GM15510 (cell line): ENCODE results near the gene CLCN7.

Experiments
- POLR2A ChIP-seq: IDR thresholded peaks from 3 replicates; pipeline ENCODE4 v1.6.1; 2011; ENCODE audit warnings: borderline replicate concordance; ENCODE audit not compliant: insufficient read length; ENCODE audit errors: extremely low read depth

CLCN7 gene

GRCh38 chr16:1437606-1438005 lies 37.2 kb downstream of the CLCN7 start:
- no peak for TF ChIP-seq POLR2A

- TF ChIP-seq POLR2A, result no peak
These were observed 38.0 kb downstream of the CLCN7 start for GRCh38 chr16:1436731-1437355.

DNA sequence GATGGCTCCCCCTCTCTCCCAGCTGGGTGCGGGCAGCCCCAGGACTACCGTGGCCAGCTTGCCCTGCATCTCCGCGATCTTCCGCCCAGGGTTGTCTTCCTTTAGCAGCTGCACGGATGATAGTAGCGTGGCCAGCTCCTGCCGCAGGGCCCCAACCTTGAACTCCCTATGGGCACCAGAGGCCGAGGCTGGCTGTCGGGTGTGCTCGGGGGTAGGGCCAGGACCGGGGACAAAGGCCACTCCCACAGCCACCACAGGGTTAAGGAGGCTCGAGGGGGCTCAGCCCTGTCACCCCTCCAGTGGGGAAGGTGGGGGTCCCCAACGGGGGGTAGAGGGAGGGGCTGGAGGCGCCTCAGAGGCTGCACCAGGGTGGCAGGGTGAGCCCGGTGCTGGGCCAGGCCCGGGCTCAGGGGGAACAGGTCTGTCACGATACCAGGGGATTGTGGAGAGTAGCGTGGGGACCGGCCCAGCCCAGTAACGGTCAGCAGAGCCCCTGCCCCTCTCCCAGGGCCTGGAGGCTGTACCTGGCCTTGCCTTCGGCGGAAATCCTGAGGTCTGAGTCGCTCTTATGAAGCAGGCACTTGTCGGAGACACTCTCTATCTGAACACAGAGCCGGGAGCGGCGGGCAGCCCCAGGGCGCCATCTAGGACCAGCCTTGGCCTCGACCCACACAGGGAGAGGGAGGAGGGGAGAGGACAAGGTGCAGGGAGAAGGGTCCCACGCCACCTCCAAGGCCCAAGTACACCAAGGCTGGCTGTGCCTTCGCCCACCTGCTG lies 38.7 kb downstream of the CLCN7 start:
- TF ChIP-seq POLR2A, result no peak

DNA sequence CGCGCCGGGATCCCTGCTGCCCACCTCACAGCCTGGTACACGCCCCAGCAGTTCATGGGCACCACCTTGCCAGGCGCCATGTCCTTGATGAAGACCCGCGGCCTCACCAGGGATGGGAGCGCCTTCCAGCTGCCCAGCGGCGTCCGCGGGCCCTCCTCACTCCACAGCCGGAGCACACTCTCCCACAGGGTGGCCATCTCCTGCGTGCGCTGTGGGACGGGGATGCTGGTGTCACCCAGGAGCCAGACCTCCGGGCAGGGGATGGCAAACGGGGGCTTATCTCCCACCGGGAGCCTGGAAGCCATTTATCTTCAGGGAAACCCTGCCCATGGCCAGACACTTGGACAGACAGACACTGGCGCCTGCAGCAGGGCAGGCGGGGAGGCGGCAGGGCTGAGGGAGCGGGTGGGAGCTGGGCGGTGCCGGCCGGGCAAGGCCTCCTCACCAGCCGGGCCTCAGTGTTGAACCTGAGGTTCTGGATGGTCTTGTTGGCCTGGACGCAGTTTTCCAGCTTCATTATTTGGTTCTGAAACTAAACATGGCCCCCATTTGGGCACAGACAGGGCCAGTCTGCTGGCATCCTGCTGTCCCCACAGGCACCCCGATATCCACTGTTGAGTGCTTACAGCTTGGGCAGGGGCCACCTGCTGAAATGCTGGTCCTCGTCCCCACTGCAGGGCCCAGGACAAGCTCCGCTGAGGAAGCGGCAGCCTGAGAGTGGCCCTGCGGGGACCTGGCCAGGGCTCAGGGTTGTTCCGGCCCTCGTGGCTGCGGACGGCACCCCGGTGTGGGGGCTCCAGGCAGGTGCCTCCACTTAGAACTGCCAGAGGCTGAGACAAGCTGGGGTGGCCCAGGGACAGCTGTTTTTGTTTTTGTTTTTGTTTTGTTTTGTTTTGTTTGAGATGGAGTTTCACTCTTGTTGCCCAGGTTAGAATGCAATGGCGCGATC lies 39.9 kb downstream of the CLCN7 start:
- no peak for TF ChIP-seq POLR2A

DNA sequence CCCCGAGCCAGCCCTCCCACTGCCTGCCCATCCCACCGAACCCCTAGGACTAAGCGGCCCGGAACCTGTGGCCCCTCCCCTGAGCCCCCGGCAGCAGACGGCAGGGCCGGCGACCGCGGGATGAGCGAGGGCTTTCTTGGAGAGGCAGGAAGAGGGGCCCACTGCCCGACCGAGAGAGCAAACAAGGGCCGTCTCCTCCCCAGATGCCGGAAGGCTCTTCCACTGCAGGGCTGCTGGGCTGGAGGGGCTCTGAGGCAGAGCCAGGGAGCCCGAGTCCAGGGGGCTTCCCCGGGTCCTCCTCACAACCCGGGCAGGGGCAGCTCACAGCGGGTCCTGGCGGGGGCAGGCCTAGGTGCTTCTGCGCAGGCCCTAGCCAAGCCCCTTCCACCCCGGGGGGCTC lies 41.1 kb downstream of the CLCN7 start:
- no peak for TF ChIP-seq POLR2A

GRCh38 chr16:1433263-1433560 lies 41.6 kb downstream of the CLCN7 start:
- no peak for TF ChIP-seq POLR2A

DNA sequence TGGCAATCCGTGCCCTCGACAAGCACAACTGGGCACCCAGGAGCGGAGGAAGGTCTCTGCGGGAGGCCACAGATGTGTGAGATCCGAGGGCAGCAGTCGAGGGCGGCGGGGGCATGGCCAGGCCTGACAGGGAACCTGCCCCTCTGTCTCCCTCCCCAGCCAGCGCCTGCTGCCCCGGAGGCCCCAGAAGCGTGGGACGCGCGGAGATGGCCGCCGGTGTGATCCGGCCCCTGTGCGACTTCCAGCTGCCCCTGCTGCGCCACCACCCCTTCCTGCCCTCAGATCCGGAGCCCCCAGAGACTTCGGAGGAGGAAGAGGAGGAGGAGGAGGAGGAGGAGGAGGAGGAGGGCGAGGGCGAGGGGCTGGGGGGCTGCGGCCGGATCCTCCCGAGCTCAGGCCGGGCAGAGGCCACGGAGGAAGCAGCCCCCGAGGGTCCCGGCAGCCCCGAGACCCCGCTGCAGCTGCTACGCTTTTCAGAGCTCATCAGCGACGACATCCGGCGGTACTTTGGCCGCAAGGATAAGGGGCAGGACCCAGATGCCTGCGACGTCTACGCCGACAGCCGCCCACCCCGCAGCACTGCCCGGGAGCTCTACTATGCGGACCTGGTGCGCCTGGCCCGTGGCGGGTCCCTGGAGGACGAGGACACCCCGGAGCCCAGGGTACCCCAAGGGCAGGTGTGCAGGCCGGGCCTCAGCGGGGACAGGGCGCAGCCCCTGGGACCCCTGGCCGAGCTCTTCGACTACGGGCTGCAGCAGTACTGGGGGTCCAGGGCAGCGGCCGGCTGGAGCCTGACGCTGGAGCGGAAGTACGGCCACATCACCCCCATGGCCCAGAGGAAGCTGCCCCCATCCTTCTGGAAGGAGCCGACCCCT lies 42.2 kb downstream of the CLCN7 start:
- no peak for TF ChIP-seq POLR2A

- TF ChIP-seq POLR2A, result no peak
These were observed 43.1 kb downstream of the CLCN7 start for GRCh38 chr16:1431497-1432270.

DNA sequence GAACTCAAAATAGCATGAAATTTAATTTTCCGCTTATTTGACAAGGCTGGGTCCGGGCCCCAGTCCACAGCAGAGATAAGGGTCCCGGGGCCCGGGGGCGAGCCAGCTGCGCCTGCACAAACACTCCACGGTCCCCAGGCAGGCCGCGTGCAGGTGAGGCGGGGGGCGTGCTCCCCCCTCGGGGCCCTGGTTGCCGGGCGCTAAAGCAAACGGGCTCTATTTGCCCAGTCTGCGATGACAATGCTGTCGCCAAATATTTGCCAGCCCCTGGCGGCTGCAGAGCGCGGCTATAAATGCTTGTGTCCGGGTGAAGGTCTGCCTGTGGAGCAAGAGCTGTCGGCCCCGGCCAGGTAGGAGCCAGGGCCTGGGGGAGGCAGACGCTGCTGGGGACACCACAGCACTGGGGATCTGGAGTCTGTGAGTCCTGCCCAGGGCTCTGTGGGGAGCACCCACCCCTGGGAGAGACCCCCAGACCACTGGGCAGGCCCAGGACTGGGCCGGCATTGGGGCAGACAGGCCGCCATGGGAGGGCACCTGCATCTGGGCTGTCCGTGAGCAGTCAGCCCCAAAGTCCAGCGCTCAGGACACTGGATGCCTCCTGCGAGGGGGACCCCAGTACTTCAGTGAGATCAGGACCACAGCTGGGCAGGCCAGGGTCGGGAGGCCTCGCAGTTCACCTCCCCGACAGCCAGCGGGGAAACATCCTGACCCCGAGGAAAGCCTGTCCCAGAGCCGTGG lies 43.9 kb downstream of the CLCN7 start, which contains the start of gene PERCC1:
Gene PERCC1, plus strand, starts transcription at position 320 of the 738 bp plus-strand sequence. CDS start 1,516 bp downstream, outside the sequence.
- no peak for TF ChIP-seq POLR2A

- TF ChIP-seq POLR2A, result no peak
These were observed 44.5 kb downstream of the CLCN7 start for GRCh38 chr16:1430214-1430758.

DNA sequence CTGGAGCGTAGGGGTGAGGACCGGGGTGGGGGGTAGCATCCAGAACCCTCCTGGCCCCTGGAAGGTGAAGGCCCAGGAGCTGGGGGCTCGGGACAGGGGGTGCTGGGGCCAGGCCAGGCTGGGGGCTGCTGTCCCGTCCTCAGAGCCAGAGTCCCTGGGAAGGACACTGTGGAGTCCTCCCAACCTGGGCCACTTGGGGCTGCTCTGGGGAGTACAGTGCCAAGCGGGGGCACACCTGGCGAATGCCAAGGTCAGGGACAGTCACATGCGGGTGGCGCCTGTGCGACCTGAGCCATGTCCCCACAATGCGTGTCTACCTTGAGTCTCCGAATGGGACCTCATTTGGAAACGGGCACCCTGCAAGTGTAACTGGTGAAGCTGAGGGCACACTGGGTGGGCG lies 45.2 kb downstream of the CLCN7 start:
- no peak for TF ChIP-seq POLR2A

GRCh38 chr16:1429012-1429411 lies 45.8 kb downstream of the CLCN7 start:
- TF ChIP-seq POLR2A, result no peak

DNA sequence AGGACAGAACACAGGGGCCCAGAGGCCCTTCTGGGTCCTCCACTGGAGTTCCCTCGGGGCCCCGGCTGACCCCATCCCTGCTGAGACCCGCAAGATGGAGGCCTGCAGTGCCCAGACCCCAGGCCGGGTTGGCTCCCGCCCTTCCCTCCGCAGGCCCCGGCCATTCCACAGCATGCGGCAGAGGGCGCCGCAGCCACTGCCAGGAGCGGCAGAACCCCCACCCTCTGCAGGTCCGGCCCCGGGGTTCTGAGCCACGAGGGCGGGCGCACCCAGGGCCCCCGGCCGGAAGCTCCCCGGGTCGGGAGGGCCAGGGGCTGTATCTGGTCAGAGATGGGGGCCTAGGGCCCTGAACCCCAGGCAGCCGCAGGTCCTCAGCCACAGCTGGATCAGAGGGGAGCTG lies 46.3 kb downstream of the CLCN7 start:
- peak; percentile 28 for TF ChIP-seq POLR2A
